Pancreas (tissue), 10 donors: ENCODE measurements around the gene RPTOR. TPM values are rescaled to one million over a fixed set of nuclear protein-coding genes. Genes with fewer than 3 reads are reported as not detected.

Experiments
- ATAC-seq, 4 donors: fragments of 200-7000 bp; cut with Tn5 transposase; one replicate each; pipeline versions ENCODE4 v1.8.0 to v1.9.1; 2020; ENCODE audit warnings: mild to moderate bottlenecking in 4 of 4, moderate library complexity in 4 of 4
- DNase-seq, 6 donors: peaks; one replicate each; pipeline ENCODE4 v3.0.0-alpha.2; 2020
- FAIRE-seq: peaks from 2 replicates; lab custom pipeline; 2012; peaks lifted over from hg19 to GRCh38; lab: Jason Lieb, UNC
- H3K27ac ChIP-seq, 4 donors: fragments of 200-600 bp; sonication (generic); 1 replicate in 3 of 4; 2 replicates in 1 of 4; pipeline versions ENCODE4 v1.5.0 to v1.8.0; 2020
- H3K27me3 ChIP-seq, 4 donors: fragments of 200-600 bp; one replicate each; pipeline ENCODE4 v1.8.0; 2021
- H3K36me3 ChIP-seq, 3 donors: fragments of 200-600 bp; sonication (generic) in 1 of 3; one replicate each; pipeline versions ENCODE4 v1.5.0 to v1.8.0; 2020 to 2021
- H3K4me1 ChIP-seq, 3 donors: fragments of 200-600 bp; one replicate each; pipeline ENCODE4 v1.8.0; 2021
- H3K4me3 ChIP-seq, 4 donors: fragments of 200-600 bp; sonication (generic) in 2 of 4; one replicate each; pipeline versions ENCODE4 v1.5.0 to v1.8.0; 2020 to 2021
- H3K9me3 ChIP-seq, 4 donors: fragments of 200-600 bp; one replicate each; pipeline ENCODE4 v1.8.0; 2021
- CTCF ChIP-seq, 4 donors: fragments of 200-600 bp; sonication (generic) in 3 of 4; IDR thresholded peaks; one replicate each; pipeline versions ENCODE4 v1.5.0 to v1.8.0; 2021; ENCODE audit warnings: antibody characterized with exemption in 4 of 4
- WGBS, 2 donors: extraction: QIAGEN DNeasy Blood & Tissue Kit; methylation state at CpG; one replicate each; pipeline ENCODE4 v1.1.7; 2013; 5-methylcytosine and 5-hydroxymethylcytosine counted together
- intact Hi-C, 3 donors: fragments of 100-400 bp; cut with DNase I; formaldehyde crosslinking; loops; one replicate each; pipeline versions ENCODE4 v1.11.1 to v1.14.2; 2022
- polyA plus RNA-seq, 2 donors: library from polyadenylated mRNA; stranded (reverse); fragments of 200-250 nt; gene quantifications; one replicate each; pipeline ENCODE4 v1.2.3, GENCODE V29; 2013
- total RNA-seq, 6 donors: library from RNA; stranded (reverse); fragmentation: NEBNext Ultra II Directional in 4 of 6; extraction: Animal tissue kit (Norgen Biotek cat#: 25700) in 4 of 6; gene quantifications; one replicate each; pipeline versions ENCODE4 v1.2.1 to v1.2.4, GENCODE V29; 2021 to 2023
- donor health status: healthy with polysubstance abuse.
- donor health status: DM: no; HTN: no; CAD: no; lungs with moderate emphysema.
- donor health status: DM: no; HTN: no; CAD: no.
- donor health status: control.
- donor health status: control.
- donor health status: Bipolar disorder and iron deficiency.
- donor health status: DM: yes; HTN: yes; CAD: no.
- donor health status: DM: no; HTN: no; CAD: no.
- donor health status: DM: no; HTN: no; CAD: no.
- donor health status: DM: yes; HTN: yes; CAD: no.

Gene RPTOR
- total and polyA plus RNA-seq, 8 donors, result 5.0 to 18.9 (median 13.2) TPM

GRCh38 chr17:80731323-80731722 is 186.7 kb downstream of the RPTOR start:
- H3K36me3 ChIP-seq, result no peaks in the 10 kb centered on the region
- no peak overlapping the region for H3K27ac ChIP-seq
- no peaks in the 10 kb centered on the region for H3K27me3 ChIP-seq
- 81 to 90% methylated on average over 7 of the region's 7 CpGs for WGBS, 2 donors
- ATAC-seq (no peak), FAIRE-seq (no peak), DNase-seq (no peak)
- no peak overlapping the region for H3K4me3 ChIP-seq
- no peaks in the 10 kb centered on the region for H3K9me3 ChIP-seq
- intact Hi-C loops, result no loop called here
- TF ChIP-seq CTCF (IDR thresholded peaks at IDR 0.05), result no peak
- no peaks in the 10 kb centered on the region for H3K4me1 ChIP-seq

GRCh38 chr17:80732268-80732667 is 187.6 kb downstream of the RPTOR start:
- H3K27me3 ChIP-seq, result no peaks in the 10 kb centered on the region
- H3K4me3 ChIP-seq, result no peak overlapping the region
- ATAC-seq (no peak), DNase-seq (no peak), FAIRE-seq (no peak)
- no peaks in the 10 kb centered on the region for H3K36me3 ChIP-seq
- WGBS, 2 donors, result 94 to 96% methylated on average over 7 of the region's 7 CpGs
- no peaks in the 10 kb centered on the region for H3K9me3 ChIP-seq
- intact Hi-C loops, result no loop called here
- no peak for TF ChIP-seq CTCF (IDR thresholded peaks at IDR 0.05)
- no peak overlapping the region for H3K27ac ChIP-seq
- H3K4me1 ChIP-seq, result no peaks in the 10 kb centered on the region

GRCh38 chr17:80737106-80738019 is 192.7 kb downstream of the RPTOR start:
- Histone ChIP-seq H3K4me1 (no peaks in the 10 kb centered on the region), H3K9me3 (no peaks in the 10 kb centered on the region), H3K4me3 (no peak overlapping the region), H3K36me3 (no peaks in the 10 kb centered on the region), H3K27ac (no peak overlapping the region), H3K27me3 (no peaks in the 10 kb centered on the region)
- FAIRE-seq, result no peak
- ATAC-seq, result peak in 2 of 4 donors; percentile 57 to 75
- DNase-seq, result no peak
- 87 to 90% methylated on average over 17 of the region's 17 CpGs for WGBS, 2 donors
- intact Hi-C loops, result no loop called here
- TF ChIP-seq CTCF (IDR thresholded peaks at IDR 0.05), result no peak

- Histone ChIP-seq H3K36me3 (no peaks in the 10 kb centered on the region), H3K4me3 (no peak overlapping the region), H3K4me1 (no peaks in the 10 kb centered on the region), H3K27me3 (no peaks in the 10 kb centered on the region), H3K9me3 (no peaks in the 10 kb centered on the region), H3K27ac (no peak overlapping the region)
- intact Hi-C loops, result no loop called here
- no peak for DNase-seq
- no peak for TF ChIP-seq CTCF (IDR thresholded peaks at IDR 0.05)
- WGBS, 2 donors, result 83 to 90% methylated on average over 17 of the region's 17 CpGs
- peak in 2 of 4 donors; percentile 60 to 78 for ATAC-seq
- no peak for FAIRE-seq
Measured at GRCh38 chr17:80738020-80738808, 193.6 kb downstream of the RPTOR start.
